Measurements from ENCODE around the gene SF3B2.
A peak's percentile ranks its signal among the peaks of the same experiment; 100 is the strongest.

SF3B2 gene

GRCh38 chr11:66116576-66117361 is 64.6 kb downstream of the SF3B2 start:
- Histone ChIP-seq H3K4me1 (peaks cover 20% of the 10 kb centered on the region), H3K27ac (no peak overlapping the region), H3K79me2 (peaks cover 14% of the 10 kb centered on the region), H3K27me3 (ENCODE audit: control insufficient read depth, insufficient read depth, low read length) (no peaks in the 10 kb centered on the region), H3K4me3 (ENCODE audit: low read depth, low read length) (no peak overlapping the region), H3K36me3 (ENCODE audit: control insufficient read depth, insufficient read depth, low read length) (no peaks in the 10 kb centered on the region), H2AFZ (no peak overlapping the region), H3K4me2 (ENCODE audit: low read length) (no peak overlapping the region), H3K9me3 (ENCODE audit: control insufficient read depth, low read length) (no peaks in the 10 kb centered on the region), H3K9ac (no peak overlapping the region)
- TF ChIP-seq CTCF (IDR thresholded peaks at IDR 0.05): no peak

GRCh38 chr11:66118847-66119246 is 66.7 kb downstream of the SF3B2 start:
- no peak overlapping the region for H2AFZ ChIP-seq
- H3K4me1 ChIP-seq: peaks cover 18% of the 10 kb centered on the region
- no peak overlapping the region for H3K9ac ChIP-seq
- TF ChIP-seq CTCF (IDR thresholded peaks at IDR 0.05): no peak
- no peak overlapping the region for H3K4me2 ChIP-seq (ENCODE audit: low read length)
- no peaks in the 10 kb centered on the region for H3K9me3 ChIP-seq (ENCODE audit: control insufficient read depth, low read length)
- H3K27ac ChIP-seq: peak overlapping the region; percentile 40
- no peak overlapping the region for H3K4me3 ChIP-seq (ENCODE audit: low read depth, low read length)
- H3K36me3 ChIP-seq (ENCODE audit: control insufficient read depth, insufficient read depth, low read length): no peaks in the 10 kb centered on the region
- H3K79me2 ChIP-seq: peaks cover 11% of the 10 kb centered on the region
- no peaks in the 10 kb centered on the region for H3K27me3 ChIP-seq (ENCODE audit: control insufficient read depth, insufficient read depth, low read length)
